ENCODE data around the gene AK5.

Gene AK5, protein sequence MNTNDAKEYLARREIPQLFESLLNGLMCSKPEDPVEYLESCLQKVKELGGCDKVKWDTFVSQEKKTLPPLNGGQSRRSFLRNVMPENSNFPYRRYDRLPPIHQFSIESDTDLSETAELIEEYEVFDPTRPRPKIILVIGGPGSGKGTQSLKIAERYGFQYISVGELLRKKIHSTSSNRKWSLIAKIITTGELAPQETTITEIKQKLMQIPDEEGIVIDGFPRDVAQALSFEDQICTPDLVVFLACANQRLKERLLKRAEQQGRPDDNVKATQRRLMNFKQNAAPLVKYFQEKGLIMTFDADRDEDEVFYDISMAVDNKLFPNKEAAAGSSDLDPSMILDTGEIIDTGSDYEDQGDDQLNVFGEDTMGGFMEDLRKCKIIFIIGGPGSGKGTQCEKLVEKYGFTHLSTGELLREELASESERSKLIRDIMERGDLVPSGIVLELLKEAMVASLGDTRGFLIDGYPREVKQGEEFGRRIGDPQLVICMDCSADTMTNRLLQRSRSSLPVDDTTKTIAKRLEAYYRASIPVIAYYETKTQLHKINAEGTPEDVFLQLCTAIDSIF

DNA sequence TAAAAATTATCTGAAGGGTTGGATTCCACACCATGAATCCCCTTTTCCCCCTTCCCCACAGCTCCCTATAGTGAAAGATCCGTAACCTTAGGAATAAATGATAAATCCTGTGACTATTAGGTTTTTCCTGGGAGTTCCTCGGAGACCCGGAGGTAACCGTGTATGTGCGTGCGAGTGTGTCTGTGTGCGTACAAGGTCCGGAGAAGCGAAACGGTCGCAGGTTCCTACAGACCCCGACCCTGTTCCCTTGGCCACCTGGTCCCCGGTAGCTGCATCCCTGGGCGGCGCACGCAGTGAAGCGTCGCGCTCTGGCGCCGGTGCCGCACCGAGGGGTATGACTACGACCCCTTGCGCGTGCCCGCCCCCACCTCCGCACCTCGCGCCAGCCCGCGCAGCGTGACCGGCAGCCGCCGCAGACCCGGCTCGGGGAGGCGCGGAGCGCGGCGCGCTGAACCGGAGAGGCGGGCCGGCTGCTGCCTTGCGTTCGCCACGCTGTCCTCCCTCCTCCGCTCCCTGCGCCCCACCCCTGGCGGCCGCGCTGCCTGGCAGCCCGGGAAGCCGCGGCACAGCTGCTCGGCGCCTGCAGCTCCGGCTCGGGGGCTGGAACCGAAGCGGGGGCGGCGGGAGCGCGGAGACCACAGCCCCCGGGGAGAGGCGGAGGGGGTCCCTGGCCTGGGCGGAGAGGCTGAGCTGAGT is at the start of gene AK5:
Gene AK5 (plus strand): TSS at position 529 of the 696 bp plus-strand sequence. CDS start 295 bp downstream, outside the sequence.
- no peak for DNase-seq (ENCODE audit: low read depth in 2 of 2, low spot score in 1 of 2)

DNA sequence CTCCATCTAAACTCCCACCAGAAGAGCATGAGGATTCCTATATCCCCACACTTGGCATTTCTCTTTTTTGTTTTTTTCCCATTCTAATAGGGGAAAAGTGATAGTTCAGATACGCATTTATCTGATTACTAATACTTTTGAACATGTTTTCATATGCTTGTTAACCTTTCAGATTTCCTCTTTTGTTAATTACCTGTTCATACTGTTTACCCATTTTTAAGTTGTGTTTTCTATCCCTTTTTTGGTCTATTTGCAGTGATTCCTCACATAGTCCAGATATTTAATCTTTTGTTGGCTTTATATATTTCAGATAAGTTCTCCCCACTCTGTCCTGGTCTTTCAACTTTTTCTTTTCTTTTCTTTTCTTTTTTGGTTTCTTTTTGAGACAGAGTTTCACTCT is 49.0 kb upstream of the AK5 start:
- DNase-seq (ENCODE audit: low read depth in 2 of 2, low spot score in 1 of 2), result no peak

DNA sequence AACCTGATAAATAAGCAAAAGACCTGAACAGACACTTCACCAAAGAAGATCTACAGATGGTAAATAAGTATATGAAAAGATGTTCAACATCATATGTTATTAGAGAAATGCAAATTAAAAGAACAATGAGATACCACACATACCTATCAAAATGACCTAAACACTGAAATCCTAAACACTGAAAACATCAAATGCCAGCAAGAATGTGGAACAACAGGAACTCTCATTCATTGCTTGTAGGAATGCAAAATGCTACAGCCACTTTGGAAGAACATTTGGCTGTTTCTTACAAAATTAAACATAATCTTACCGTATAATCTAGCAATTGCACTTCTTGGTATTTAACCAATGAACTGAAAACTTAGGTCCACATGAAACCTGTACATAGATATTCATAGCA is 47.7 kb upstream of the AK5 start:
- DNase-seq (ENCODE audit: low read depth in 2 of 2, low spot score in 1 of 2), result no peak

DNA sequence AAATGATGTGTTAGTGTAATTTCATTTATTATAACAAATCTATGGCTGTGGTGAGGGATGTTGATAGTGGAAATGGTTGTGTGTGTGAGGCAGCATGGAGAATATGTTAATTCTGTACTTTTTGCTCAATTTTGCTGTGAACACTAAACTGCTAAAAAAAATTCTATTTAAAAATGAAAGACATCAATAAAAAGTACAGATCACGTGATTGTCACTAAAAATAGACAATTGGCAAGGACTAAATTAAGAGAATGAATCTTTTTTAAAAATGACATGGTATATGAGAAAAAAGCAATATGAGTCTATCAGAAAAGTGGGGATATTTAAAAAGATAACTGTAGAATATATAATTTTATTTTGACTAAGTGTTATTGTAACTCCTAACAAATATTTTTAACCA is 46.9 kb upstream of the AK5 start:
- no peak for DNase-seq (ENCODE audit: low read depth in 2 of 2, low spot score in 1 of 2)

DNA sequence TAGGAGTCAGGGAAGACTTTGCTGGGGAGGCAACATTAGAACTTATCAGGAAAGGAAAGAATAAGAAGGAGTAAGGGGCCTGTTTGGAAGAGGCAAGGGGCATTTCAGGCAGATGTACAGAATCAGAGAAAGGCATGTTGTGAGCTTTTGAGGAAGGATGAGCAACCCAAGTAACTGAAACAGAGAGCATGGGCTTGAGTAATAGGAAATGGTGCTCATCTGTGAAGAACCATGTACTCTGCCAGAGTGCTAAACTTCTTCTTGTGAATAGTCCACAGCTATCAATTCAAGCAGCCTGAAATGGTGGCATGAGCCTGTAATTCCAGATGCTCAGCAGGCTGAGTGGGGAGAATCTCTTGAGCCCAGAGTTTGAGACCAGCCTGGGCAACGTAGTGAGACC is 43.4 kb upstream of the AK5 start:
- no peak for DNase-seq (ENCODE audit: low read depth in 2 of 2, low spot score in 1 of 2)

DNA sequence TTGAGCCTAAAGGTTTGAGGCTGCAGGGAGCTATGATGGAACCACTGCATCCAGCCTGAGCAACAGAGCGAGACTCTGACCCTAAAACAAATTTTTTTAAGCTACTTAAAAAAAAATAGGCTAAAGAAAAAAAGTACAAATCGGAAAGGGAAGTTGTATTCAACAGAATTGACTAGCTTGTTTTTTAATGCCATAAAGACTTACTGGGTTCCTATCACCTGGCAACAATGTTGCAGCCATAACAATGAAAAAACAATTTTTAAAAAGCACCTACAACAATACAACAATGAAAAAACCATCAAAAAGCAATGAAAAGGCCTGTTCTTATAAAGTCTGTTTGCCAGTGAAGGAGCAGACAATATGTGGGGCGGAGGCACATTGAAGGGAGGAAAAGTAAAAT is 42.5 kb upstream of the AK5 start:
- no peak for DNase-seq (ENCODE audit: low read depth in 2 of 2, low spot score in 1 of 2)

DNA sequence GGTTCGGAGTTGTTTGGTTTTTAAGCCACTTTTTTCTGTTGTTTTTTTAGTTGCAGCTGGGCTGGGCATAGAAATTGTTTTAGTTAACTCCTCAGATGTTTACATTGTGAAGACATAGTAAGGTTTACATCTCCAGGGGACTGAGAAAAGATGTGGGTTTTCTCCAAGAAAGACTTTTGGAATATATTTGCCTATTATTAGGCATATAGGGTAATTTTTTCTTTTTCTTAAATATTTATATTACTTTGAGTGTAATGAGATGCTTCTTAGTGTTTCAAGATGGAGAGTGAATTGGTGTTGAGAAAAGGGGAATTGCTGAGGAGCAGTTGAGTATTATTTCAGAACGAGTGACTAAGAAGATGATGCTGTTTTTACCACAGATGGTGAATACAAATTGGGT is 36.0 kb upstream of the AK5 start:
- no peak for DNase-seq (ENCODE audit: low read depth in 2 of 2, low spot score in 1 of 2)

DNA sequence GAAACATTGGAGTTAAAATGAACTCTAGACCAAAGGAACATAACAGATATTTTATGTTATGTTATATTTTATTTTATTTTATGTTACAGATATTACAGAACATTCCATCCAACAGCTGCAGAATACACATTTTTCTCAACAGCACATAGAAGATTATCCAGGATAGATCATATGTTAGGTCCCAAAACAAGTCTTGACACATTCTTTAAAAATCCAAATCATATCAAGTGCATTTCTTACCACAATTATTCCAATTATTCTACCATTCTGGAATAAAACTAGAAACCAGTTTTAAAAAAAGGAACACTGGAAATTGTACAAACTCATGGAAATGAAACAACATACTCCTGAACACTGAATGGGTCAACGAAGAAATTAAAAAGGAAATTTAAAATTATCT is 31.7 kb upstream of the AK5 start:
- DNase-seq (ENCODE audit: low read depth in 2 of 2, low spot score in 1 of 2), result no peak

DNA sequence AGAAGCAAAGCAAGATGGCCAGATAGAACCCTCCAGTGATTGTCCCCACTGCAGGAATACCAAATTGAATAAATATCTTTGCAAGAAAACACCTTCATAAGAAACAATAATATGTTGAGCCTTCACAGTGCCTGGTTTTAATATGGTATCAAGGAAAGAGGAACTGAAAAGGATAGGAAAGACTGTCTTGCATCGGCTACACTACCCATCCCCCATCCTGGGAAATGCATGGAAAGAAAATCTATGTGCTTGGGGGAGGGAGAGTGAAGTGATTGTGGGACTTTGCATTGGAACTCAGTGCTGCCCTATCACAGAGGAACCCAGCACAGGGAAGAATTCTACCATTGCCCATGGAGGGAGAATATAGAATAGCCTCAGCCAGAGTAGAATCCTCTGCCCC is 28.6 kb upstream of the AK5 start:
- DNase-seq (ENCODE audit: low read depth in 2 of 2, low spot score in 1 of 2), result no peak

DNA sequence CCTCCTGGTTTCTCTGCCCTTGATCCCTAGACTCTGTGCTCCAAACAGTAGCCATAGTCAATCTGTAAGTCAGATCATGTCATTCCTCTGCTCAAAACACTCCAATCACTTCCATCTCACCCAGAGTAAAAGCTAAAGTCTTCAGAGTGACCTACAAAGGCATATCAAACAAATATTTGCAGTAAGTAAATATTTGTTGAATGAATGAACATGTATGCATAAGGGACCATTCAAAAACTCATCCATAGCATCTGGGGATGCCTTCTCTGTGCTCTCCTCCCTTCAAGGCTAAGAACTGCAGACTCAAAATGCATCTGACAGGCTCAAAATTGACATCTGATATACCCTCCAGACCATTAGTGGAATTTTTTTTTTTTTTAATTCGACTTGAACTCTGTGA is 18.1 kb upstream of the AK5 start:
- no peak for DNase-seq (ENCODE audit: low read depth in 2 of 2, low spot score in 1 of 2)

DNA sequence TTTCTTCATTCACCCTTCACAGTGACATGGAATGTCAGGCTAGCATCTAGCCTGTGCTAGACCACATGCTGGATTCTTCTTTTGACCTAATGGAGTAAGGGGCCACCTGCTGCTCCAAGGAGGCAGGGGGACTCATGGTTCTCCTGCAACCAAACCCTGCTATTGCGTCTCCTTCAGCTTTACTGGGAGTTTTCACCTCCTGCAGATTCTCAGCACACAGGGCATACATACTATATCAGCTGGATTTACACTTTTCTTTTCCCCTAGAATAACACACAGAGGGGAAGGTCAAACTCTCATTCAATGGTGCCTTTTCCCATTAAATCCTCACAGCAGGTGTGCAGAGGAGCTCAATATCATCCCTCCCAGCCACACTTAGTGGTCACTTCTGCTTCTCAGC is 16.6 kb upstream of the AK5 start:
- DNase-seq (ENCODE audit: low read depth in 2 of 2, low spot score in 1 of 2), result no peak

DNA sequence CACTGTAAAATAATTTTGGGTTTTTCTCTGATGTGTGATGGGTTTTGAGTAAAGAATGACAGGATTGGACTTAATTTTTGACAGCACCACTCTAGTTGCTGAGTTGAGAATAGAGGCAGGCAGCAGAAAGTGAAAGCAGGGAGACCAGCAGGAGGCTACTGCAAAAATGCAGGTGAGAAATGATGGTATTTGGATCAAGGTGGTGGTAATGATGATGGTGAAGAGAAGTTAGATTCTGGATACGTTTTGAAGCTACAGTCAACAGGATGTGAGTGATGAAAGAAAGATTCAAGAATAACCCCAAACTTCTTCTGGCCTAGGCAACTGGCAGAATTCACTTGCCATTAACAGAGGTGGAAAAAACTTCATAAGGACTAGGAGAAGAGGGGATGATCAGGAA is 14.8 kb upstream of the AK5 start:
- DNase-seq (ENCODE audit: low read depth in 2 of 2, low spot score in 1 of 2), result no peak

DNA sequence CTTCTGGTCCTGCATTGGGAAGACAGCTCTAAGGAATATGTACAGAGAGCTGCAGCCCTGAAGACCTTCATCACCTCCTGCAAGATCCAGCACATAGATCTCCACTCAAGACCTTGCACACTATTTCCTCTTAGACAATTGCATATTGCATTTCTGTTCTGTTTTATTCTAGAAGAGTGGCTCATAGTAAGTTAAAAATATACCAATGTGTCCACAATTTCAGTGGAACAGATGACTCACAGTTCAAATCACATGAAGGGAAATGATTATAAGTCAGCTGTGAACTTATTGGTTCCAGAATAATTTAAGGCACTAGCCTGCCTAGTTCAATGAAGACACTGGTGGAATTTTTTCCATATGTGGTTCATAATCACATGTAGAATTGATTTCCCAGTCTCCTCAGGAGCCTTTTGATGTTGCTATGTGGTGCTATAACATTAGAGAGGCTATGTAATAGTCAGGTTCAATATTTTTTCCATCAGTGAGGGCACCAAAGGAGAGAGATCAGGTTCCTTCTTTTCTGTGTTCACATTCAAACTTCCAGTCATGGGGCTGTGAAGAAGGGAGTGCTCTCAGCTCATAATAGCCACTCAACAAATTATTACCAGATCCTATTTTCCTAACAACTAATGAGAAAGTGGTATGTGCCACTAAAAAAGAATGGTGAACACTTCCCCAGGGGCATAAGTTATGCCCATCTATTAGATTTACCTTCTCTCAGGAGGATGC is 9.8 kb upstream of the AK5 start:
- no peak for DNase-seq (ENCODE audit: low read depth in 2 of 2, low spot score in 1 of 2)

DNA sequence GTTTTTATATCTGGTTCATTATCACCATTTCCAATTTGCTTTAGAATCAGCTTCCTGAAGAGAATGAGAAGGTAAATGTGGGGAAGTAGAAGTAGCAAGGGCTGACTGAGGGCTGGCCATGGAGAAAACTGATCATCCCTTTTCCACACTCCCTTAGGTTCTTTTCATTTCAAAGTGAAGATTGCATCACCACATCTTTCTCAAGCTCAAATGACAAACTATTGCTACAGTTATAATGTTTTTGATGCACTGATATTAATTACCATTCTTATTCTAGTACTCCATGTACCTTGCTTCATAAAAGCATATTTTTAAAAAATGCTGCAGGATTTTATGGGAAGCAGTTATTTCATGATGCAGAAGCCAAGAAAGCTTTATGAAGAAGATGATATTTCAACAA is 7.9 kb upstream of the AK5 start:
- DNase-seq (ENCODE audit: low read depth in 2 of 2, low spot score in 1 of 2), result no peak

DNA sequence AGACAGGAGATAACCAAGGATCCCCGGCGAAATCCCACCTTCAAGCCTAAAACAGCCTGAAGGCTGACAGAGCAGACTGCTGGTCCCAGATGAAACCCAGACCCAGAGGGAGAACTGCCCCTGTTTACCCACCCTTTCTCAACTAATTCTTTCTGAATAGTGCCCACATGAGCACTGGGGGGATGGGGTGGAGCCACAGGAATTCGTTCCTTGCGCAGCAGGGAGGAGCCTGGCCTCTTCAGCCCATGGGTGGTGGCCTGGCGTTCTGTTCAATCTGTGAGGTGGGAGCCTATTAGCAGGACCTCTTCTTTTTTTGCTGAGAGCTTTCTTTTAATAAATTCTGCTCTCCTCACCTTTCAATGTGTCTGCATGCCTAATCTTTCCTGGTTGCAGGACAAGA is 6.6 kb upstream of the AK5 start:
- DNase-seq (ENCODE audit: low read depth in 2 of 2, low spot score in 1 of 2), result no peak

DNA sequence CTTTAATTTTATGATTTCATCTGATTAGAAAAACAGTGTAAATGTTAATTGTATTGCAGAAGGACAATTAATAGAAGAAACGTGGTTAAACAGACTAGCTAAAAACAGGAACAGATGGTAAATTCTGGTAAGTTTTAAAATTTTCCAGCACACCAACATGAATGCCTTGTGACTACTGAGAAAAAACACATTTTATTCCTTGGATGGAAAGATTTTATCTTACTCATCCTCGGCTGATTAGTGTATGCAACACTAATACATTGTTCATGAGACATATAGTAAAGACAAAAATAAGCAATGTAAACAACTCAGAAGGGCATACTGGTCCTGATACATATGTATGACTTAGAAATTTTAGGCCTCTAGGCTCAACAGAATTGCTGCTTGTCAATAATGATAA is 4.9 kb upstream of the AK5 start:
- DNase-seq (ENCODE audit: low read depth in 2 of 2, low spot score in 1 of 2), result no peak

DNA sequence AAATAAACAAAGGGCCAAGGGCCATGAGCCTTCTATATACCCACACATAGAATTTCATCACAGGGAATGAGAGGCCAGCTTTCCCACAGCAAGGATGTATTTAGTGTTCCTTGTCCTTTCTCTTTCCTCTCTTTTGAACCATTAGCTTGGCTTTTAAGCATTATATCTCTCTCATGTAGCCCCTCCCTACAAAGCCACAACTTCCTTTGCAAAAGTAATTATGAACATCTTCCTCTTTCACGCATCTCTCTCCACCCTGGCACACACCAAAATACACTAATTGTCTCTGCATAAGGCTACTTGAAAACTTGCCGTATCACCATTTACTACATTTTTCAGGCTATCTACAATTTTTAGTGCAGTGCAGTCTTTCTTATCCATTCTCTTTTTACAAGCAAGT is 1.9 kb upstream of the AK5 start:
- no peak for DNase-seq (ENCODE audit: low read depth in 2 of 2, low spot score in 1 of 2)

DNA sequence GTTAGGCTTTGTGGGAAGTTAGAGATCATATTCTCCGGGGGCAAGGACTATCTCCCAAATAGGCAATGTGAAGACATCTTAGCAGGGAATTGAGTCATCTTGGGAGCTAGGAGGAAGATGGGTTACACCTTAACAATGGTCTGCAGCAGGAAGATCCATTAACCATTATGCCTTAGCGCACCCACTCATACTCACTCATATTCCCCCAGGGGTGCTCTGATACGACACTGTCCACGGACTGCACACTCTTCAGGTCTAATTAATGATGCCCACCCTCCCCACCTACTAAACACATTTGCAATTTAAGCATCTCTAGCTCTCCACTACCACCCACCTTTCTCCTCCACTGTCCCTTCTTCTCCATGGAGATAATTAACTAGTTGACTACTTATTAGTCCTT is 857 bp upstream of the AK5 start:
- DNase-seq (ENCODE audit: low read depth in 2 of 2, low spot score in 1 of 2), result no peak

DNA sequence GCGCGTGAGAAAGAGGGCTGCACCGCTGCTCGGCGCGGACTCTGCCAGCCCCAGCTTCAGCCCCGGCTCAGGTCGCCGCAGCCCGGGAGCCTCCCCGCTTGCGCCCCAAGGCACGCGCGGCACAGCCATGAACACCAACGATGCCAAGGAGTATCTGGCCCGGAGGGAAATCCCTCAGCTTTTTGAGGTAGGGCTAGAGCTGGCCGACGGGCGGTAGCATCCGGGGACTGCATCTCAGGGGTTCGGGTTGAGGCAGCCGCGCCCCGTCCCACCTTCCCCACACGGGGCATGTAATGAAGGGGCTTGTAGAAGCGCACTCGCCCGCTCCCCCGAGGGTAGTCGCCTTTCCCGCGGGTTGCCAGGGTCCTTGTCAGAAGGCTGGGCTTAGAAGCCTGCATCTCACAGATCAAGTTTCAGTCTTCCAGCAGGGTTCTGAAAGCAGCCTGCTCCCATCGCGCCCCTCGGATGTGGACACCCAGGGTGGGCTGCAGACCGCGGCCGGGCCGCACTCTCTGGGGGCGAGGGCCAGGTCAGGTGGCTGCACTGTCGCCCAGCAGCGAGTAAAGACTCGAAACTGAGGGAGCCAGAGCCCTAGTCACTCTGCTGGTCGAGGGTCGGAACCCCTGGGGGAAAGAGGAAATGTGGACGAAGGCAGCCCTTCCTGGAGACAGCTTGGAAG is 507 bp downstream of the AK5 start:
- DNase-seq (ENCODE audit: low read depth in 2 of 2, low spot score in 1 of 2), result no peak

DNA sequence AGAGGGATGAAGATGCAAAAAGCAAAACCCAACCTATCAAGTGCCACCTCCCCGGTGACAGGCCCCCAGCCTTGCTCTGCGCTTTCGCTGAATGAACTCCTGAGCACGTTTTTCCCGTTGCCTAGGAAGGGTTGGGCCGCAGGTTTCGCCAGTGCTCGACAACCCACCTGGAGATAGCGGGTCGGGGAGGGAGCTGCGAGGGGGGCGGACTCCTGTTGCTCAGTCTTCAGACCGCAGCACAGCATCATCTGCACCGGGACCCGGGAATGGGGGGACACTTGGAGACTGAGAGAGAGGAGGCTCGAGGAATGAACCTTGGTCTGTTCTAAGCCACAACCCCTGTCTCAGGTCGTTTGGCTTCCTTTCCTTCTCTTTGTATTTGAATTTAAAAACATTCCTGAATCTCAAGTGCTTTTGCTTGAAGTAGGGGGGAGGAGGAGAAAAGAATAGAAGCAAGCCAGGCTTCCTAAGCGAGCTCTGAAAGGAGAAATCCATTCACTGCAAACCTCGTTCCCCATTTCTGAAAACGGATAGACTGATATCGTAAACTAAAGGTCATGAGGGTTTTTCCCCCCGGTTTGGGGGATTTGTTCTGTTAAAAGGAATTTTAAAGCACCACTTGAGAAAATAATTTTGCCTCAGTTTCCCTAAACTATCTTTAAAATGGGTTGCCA is 1.2 kb downstream of the AK5 start:
- no peak for DNase-seq (ENCODE audit: low read depth in 2 of 2, low spot score in 1 of 2)
